Measurements from ENCODE around the gene TMEM132C.

DNA sequence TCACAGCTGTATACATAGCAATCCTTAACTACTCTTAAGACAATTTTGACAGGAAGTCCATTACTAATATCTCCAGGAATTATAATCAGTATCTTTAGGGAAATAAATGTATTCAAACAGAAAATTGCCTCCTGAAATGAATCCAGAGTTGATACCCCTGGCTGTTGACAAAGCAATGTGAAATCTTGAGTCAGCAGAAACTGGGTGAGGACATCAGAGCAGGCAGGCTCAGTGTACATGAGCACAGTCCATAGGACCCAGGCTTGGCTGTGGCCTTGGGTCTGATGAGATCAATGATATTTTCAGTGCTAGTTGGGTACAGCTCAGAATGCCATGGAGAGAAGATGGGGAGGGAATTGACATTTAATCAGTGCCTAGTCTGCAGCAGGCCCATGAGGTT lies 405.5 kb downstream of the TMEM132C start:
- TF ChIP-seq SUZ12 (IDR thresholded peaks at IDR 0.05) (no peak), ZNF384 (IDR thresholded peaks at IDR 0.05) (no peak), ARNT (IDR thresholded peaks at IDR 0.05) (no peak), SP1 (IDR thresholded peaks at IDR 0.05) (no peak), LEF1 (IDR thresholded peaks at IDR 0.05; ENCODE audit: borderline replicate concordance) (no peak), BHLHE40 (IDR thresholded peaks at IDR 0.05; ENCODE audit: borderline replicate concordance) (no peak), L3MBTL2 (conservative IDR thresholded peaks at IDR 0.05) (no peak), FOXA1 (IDR thresholded peaks at IDR 0.05) (no peak), FOXK2 (IDR thresholded peaks at IDR 0.05) (no peak), NFRKB (IDR thresholded peaks at IDR 0.05) (no peak), FOXM1 (IDR thresholded peaks at IDR 0.05; ENCODE audit: borderline replicate concordance) (no peak)
